Cortex of kidney (tissue), 1 donor: ENCODE results near the gene ZNF334.

Experiments used
- DNase-seq: peaks from one replicate; lab custom pipeline; 2025; lab: John Stamatoyannopoulos, UW

The ZNF334 gene

DNA sequence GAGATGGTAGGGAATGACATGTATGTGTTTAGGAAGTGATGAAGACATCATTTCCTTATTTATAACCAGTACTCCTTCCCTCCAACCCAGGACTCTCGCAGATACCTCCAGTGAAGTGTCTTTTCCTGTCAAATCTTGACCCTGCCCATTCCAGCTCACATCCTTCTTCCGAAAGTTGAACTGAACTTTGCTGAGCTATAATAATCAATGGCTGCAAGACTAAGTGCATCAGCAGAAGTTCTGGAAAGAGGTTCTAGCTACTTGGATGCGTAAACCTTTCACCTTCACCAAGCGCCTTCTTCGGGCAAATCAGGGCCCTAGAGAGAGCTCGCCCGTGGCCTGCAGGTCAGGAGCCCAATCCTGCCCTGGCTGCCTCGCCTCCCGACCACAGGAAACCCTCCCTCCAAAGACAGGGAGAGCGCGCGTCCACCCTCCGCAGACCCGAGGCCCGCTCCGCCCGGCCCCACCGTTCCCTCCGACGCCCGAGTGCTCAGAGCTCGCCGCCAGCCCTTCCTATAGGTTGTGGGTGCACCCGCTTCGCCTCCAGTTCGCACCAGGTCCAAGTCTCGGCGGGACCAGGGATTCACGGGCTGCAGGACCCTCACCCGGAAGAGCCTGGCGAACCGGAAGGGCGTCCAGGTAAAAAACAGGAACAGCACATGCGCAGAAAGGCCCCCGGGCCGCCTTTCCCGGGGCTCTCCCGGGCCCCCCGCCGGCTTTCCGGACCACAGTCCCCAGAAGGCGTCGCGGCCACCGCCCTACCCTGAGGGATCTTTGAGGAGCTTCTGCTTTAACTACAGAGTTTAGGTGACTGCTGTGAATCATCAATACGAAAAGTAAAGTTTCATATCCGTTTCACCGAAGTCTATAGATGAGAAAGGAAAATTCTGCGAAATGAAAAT lies at the start of gene ZNF334:
ZNF334 (minus strand) TSS at position 617 of the 902 bp plus-strand sequence. CDS start 1,457 bp downstream, outside the sequence.
- no peak for DNase-seq

DNA sequence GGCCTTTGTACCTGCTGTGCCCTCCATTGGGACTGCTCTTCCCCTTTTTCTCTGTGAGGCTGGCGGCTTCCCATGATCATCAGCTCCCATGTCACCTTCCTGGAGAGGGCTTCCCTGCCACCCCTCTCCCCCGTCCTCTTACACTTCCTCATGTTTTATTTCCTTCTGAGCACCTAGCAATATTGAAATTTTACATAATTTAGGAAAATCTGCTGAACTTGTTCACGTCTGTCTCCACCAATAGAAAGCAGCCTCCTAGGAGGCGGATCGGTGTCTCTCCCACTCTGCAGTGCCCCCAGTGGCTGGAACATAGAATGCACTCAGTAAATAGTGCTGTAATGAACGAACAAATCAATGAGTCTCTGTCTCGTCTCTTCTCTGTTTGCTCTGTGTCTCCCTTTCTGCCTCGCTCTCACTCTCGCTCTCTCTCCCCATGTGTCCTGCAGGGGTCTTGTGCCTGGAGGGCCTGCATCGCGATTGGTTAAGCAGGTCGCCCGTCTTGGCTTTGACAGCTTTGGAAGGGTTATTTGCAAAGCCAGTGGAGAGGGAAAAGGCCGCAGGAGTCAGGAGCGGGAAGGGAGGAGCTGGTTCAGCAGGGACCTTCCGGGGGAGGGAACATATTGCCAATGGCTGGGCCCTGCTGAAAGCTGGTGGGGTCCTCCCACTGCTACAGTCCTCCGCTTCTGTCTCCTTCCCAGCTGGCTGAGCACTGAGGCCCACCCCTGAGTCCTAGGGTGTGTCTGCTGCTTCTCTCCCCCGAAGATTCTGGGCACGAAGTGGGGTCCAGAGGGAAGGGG lies 49.2 kb upstream of the ZNF334 start:
- DNase-seq: no peak

DNA sequence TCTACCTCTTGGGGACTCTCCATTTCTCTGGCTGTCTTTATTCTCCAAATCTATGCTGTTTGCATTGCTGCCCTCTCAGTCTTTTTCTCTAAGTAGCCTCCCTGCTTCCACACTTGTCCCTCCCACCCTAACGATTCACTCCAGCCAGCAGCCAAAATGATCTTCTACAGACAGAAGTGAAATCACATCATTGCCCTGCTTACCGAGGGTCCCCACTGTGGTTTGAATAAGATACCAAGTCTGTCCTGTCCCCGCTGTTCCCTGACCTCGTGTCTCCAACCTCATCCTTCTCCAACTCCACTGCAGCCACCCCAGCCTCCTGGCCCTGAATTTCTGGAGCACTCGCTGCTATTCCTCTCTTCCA lies 48.6 kb upstream of the ZNF334 start:
- no peak for DNase-seq

DNA sequence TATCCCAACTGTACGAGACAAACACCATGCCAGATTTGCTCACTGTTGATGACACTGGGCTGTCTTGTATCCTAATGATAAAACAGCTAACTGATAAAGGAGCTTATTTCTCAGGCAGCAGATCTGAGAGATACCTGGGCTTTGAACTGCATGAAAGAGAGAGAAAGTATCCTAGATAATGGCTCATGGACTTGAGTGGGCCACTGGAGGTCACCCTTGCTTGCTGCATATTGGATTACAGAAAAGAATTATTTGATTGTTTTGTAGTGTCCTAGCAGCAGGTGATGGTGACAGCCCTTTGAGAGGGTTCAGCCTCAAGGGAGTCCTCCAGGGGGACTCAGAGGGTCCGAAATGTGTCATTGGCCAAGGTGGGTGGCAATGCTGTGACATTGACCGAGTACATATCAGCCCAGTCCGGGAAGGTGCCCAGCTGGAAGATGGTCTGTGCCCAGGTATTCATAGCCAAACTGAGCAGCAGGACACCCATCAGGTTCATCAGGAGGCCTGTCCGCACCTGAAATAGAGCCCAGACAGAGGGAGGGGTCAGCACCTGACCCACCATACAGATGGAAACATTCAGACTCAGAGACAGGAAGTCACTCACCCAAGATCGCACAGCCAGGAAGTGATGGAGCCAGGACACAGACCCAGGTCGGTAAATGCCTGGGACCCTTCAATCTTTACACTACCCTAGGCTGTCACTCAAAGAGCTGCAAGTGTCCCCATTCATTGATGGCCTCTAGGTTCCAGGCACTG lies 46.5 kb upstream of the ZNF334 start:
- no peak for DNase-seq

DNA sequence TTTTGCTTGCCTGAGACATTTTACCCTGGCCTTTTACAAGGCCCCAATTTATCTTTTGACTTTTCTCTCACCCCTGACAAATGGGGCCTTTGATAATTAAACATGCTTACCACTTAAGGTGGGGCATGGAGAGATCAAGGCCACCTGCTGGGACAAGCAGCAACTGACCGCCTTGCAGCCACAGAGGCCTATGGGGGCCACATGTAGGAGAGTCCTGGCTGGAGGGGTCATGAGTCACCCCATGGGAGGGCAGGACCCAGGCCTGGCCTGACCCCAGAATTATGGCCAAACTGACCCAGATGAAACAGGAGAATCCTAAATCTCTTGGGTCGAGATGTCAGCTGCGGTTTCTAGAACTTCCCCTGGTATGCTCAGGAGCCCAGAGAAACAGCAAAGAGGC lies 45.6 kb upstream of the ZNF334 start:
- no peak for DNase-seq

DNA sequence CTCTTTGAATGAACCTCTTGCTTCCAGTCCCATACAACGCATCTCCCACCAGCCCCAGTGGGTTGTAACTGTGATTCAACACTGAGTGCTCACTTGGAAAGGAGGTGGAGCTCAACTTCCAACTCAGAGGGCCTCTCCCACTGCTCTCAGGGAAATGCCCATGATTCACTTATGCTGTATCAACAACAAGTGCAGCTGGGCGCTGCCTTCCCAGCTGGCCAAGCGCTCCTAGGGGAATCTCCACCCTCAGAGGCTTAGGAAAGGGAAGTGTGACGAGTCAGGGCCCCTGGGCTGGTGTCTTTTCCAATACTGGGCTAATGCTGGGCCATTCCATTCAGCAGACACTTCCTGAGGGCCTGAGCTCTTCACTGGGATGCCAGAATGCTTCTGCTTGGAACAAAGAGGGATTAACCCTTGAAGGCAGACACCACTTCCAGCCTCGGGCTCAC lies 45.2 kb upstream of the ZNF334 start:
- DNase-seq: no peak

DNA sequence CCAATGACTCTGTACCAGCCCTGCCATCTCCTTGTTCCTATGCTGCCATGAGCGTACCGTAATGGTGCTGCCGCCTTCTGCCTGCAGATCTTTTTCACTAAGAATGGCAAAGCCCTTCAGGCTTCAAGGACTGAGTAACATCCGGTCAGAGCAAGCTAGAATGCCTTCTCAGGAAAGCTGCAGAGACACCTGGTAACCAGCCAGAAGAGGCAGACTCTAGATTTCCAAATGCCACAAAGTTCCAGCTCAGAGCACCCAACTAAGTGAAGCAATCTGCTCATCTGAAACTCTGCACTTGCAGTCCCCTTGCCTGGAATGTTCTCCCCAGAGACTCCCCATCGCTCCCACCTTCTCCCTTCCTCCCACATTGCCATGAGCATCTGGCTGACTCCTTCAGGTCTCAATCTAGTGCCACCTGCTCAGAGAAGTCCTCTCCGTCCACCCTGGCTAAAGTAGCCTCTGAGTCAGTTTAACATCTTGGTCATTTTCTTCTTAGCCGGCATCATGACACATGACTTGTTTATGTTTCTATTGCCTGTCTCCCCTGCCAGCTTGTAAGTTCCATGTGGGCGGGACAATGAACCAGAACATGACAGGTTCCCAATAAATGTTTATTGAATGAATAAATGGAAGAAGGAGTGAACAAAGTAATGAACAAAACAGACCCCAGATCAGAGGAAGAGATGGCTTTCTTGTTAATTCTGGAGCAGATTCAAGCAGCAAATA lies 44.0 kb upstream of the ZNF334 start:
- DNase-seq: no peak

DNA sequence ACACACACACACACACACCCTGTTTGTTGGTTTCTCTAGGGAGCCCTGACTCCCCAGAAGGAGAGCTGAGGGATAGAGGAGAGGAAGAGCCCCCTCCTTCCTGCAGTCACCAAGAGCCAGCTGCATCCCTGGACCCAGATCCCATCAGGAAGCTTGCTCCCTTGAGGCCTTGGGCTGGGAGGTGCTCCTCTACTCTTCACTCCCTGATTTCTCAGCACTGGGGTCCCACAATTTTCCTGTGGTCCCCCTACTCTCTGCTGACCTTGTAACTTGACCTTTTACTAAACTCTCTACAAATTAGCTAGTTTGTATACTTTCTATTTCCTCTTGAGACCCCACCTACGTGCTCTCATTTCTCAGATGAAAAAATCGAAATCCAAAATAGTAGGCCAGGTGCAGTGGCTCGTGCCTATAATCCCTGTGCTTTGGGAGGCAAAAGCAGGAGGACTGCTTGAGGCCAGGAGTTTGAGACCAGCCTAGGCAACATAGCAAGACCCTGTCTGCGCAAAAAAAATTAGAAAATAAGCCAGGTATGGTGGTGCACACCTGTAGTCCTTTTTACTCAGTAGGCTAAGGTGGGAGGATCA lies 42.1 kb upstream of the ZNF334 start:
- DNase-seq: no peak

DNA sequence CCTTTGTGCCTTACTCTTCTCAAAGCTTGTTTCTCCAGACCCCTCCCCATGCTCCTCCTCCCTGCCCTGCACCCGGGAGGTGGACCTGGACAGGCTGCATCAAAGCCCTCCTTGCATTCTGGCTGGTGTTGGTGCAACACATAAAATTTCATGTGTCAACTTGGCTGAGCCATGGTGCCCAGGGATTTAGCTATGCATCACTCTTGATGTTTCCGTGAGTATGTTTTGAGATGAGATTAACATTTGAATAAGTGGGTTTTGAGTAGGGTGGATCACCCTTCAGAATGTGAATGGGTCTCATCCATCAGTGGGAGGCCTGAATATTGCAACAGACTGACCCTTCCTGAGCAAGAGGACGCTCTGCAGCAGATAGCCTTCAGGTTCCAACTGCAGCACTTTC lies 41.5 kb upstream of the ZNF334 start:
- no peak for DNase-seq

DNA sequence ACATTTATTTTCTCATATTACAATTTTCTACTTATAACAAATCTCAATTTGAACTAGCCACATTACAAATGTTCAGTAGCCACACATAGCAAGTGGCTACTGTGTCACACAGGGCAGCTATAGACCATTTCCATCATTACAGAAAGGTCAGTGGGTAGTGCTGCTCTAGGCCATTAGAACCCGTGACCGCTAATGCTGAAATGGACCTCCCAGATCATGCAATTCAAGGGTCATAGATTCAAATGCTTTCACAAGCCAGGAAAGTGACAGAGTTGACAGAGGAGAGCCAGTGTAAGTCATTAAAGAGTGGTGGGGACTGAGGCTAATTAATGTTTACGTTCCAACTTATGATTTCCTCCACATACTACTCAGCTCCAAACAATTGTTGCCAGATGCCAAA lies 40.6 kb upstream of the ZNF334 start:
- no peak for DNase-seq

DNA sequence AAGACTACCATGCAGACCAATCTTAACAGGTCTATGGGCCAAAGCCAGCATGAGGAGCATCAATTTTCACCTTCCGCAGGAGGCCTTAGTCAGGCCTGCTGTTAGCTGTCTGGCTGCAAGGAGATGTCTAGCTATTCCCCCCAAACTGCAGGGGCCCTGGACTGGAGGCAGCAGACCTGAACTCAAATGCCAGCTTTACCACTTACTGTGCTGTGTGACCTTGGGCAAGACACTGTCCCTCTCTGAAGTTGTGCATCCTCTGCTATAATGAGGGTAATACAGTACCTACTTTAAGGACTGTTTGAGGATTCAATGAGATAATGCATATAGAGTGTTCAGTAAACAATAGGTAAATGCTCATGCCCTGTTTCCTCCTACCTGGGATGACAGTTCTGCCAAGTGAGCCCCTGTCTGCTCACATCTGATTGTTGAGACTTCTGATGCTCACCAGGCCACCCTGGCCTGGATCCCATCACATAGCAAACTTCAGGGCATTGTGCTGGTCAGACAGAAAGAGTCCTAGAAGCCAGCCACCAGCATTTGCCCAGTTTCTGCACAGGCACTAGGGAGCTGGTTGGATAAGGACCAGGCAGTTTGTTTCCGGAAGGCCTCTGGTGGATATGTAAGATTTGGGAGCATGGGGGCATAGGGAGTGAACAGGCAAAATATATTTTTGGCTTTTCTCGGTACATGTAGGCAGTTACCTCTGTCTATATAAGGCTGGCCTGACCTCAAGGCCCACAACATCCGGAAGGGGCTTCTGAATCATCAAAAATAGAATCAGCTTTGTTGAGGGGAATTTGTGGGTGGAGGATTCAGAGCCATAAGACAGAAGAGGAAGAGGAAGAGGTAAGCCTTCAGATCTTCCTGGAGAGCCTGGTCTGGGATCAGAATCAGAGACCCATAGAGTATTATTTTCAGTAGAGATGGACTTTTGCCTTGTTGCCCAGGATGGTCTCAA lies 39.4 kb upstream of the ZNF334 start:
- no peak for DNase-seq

DNA sequence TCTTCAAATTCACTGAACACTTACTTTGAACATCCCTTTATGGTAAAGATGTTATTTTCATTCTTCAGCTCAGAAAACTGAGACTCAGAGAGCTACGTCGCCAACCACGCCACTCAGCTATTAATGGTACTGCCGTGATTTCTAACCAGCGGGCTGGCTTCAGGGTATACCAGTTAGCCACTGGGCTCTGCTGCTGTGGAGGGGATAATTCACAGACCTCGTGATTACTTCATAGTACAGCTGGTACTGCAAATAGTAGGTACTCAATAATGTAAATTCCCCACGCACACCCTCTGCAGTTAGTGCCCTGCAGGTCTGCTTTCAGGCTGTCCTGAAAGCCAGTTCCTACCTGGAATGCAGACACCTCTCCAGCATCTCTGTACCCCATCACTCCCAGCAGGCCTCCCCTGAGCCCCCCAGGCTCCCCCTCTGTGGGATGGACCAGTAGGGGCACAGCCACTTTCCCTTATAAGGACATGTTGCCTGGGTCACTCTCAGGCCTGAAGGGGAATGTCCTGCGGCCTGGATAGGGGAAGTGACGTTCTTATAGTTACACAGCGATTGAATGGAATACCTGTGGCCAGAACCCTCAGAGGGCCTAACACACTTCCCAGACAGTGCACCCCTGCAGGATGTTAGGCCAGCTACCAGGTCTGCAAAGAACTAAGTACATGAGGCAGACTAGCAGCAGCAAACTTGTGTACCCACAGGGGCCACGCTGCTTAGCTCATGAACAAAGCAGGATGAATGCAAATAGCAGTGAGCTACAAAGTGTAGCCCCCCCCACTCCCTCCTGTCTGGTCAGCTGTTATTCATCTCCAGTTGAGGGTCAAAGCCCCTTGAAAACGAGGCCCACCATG lies 38.4 kb upstream of the ZNF334 start:
- DNase-seq: no peak

DNA sequence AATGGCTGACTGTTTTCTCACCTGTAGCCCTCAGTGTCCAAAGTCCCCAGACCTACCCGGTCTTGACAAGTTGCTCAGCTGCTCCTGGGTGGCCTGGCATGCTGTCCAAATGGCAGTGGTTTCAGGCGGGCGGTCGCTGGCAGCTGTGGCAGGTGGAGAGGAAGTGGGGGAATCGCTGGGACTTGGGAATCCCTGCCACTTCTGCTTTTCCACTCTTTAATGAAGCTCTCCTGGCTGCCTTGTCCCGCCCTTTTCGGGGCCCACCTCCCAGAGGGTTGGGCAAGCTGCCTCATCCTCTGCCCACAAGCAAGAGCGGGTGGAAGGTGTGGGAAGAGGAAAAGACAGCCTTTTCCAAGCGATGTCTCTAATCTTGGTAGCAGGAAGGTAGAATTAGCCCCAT lies 37.1 kb upstream of the ZNF334 start, which contains the start of gene OCSTAMP:
OCSTAMP (minus strand) TSS at position 194 of the 400 bp plus-strand sequence; CDS start at position 100, 94 bp downstream.
- DNase-seq: no peak

DNA sequence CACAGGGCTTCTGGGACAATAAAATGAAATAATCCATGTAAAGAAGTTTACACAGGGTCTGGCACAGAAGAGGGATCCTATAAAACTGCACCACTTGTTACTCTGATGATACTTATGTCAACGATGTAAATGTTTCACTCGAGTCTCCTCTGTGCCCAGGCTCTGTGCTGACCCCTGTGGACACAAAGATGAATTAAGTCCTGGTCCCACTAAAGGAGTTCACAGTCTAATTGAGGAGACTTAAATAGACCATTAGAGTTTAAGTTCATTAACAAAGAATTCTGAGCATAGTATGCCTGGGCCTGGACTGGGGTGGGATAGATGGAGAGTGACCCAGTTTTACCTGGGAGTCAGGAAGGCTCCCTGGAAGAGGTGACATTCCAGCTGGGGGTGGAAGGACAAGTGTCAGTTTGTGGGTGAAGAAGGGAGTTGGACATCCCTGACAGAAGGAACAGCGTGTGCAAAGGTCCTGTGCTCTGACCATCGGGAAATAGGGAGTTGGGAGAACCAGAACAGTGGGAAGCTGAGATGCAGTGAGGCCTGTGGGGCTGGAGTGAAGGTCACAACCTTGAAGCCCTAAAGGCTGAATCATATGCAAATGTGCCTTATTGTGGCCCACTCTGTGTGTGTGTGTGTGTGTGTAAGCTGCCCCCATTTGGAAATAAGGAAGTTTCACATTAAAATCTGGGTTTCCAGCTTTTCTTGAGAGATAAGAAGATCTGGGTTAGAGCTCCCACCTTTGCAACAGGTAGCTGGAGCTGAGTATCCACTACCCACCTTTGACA lies 36.0 kb upstream of the ZNF334 start:
- no peak for DNase-seq

DNA sequence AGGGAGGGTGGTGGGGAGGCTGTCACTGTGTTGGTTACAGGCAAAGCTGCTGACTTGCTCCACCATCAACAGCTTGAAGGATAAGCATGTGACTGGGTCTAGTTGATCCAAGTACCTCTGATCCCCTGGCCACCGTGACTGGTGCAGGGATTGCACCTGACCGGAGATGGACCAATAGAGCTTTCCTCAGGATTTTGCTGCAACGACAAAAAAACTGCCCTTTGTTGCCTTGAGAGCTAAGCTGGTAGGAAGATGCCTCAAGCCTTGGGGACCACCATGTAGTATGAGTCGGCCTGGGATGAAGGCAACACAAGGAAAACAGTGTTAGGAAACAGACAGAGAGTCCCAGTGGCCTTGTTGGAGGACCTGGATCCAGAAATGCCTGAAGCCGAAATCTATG lies 35.3 kb upstream of the ZNF334 start:
- DNase-seq: no peak

DNA sequence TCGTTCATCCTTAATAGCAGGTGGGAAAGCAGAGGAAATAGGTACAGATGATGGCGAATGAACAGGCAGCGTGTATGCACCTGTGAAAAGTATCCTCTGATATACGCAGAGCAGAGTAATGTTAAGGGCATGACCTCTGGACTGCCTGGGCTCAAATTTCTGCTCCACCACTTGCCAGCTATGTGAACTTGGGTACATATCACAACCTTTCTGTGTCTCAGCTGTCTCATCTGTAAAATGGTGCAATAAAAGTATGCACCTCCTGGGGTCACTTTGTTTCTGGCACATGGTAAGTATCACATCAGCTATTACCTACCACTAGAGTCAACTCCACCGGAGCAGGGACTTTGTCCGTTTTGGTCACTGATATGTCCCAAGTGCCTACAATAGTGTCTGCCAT lies 34.6 kb upstream of the ZNF334 start:
- DNase-seq: no peak

DNA sequence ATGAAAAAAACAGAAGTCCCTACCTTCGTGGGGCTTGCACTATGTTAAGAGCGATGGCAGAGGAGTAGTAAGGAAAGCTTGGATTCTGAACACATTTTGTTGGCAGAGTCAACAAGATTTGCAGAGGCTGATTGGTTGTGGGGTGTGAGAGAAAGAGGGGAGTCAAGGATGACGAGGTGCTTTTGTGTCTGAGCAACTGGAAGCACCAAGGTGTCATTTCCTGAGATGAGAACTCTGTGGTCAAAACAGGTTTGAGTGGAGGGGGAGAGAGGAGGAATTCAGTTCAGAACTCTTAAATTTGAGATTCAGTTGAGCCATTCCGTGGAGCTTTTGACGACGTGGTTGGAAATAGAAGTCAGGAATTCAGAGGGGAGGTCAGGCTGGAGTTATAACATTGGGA lies 33.6 kb upstream of the ZNF334 start:
- no peak for DNase-seq

DNA sequence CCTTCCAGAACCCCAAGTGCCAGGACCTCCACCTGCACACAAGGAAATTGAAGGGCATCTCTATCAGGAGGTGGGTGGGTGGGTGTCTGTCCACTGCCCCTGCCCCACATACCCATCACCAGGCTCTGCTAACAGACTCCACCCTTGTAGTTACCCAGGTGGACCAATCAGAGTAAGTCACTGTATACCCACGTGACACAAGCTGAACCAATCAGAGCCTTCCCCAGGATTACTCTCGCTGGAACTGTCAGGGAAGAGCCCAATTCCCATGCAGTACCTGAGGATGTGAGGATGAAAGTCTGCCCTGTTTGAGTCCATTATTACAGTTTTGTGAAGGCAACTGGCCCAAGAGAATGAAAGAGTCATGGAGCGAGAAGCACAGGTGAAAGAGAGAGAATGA lies 32.9 kb upstream of the ZNF334 start:
- no peak for DNase-seq
